Left lung (tissue), 10 donors: Measurements from ENCODE around the gene PDE4B. TPM values are rescaled to one million over a fixed set of nuclear protein-coding genes. Genes with fewer than 3 reads are reported as not detected.

Source experiments
- ATAC-seq: fragments of 200-7000 bp; cut with Tn5 transposase; one replicate; pipeline ENCODE4 v1.9.1; 2020; ENCODE audit warnings: moderate library complexity
- DNase-seq, 4 donors: peaks; one replicate each; pipeline ENCODE4 v3.0.0-alpha.2; 2013 to 2020
- H3K27ac ChIP-seq, 2 donors: fragments of 200-600 bp; sonication (generic) in 1 of 2; one replicate each; pipeline versions ENCODE4 v1.5.0 to v1.8.0; 2020 to 2021
- H3K27me3 ChIP-seq, 2 donors: fragments of 200-600 bp; sonication (generic) in 1 of 2; one replicate each; pipeline versions ENCODE4 v1.5.0 to v1.8.0; 2020 to 2021
- H3K36me3 ChIP-seq, 2 donors: fragments of 200-600 bp; sonication (generic) in 1 of 2; one replicate each; pipeline versions ENCODE4 v1.5.0 to v1.8.0; 2020 to 2021
- H3K4me1 ChIP-seq, 2 donors: fragments of 200-600 bp; one replicate each; pipeline ENCODE4 v1.8.0; 2021
- H3K4me3 ChIP-seq, 2 donors: fragments of 200-600 bp; sonication (generic) in 1 of 2; one replicate each; pipeline versions ENCODE4 v1.5.0 to v1.8.0; 2020 to 2021; ENCODE audit warnings: mild to moderate bottlenecking in 1 of 2
- H3K9me3 ChIP-seq, 2 donors: fragments of 200-600 bp; sonication (generic) in 1 of 2; one replicate each; pipeline versions ENCODE4 v1.5.0 to v1.8.0; 2020 to 2021
- intact Hi-C, 2 donors: fragments of 100-400 bp; cut with DNase I; formaldehyde crosslinking; loops; one replicate each; pipeline versions ENCODE4 v1.11.2 to v1.14.2; 2022
- polyA plus RNA-seq, 6 donors: library from polyadenylated mRNA; unstranded; fragments of 120-200 nt; gene quantifications; one replicate each; pipeline ENCODE4 v1.2.1, GENCODE V29; 2013; ENCODE audit not compliant: insufficient read length in 6 of 6
- total RNA-seq, 2 donors: library from RNA; stranded (reverse); fragmentation: NEBNext Ultra II Directional; extraction: Animal tissue kit (Norgen Biotek cat#: 25700); gene quantifications; one replicate each; pipeline ENCODE4 v1.2.1, GENCODE V29; 2021
- TF ChIP-seq, protein P1 (sequence below), 2 donors: fragments of 200-600 bp; sonication (generic) in 1 of 2; IDR thresholded peaks; one replicate each; pipeline versions ENCODE4 v1.5.0 to v1.8.0; 2021; ENCODE audit warnings: antibody characterized with exemption in 2 of 2
- donor health status: DM: no; HTN: yes; CAD: no.
- donor health status: DM: no; HTN: no; CAD: no.

Gene PDE4B
- total and polyA plus RNA-seq, 8 donors, result 8.6 to 50.7 (median 19.2) TPM

DNA sequence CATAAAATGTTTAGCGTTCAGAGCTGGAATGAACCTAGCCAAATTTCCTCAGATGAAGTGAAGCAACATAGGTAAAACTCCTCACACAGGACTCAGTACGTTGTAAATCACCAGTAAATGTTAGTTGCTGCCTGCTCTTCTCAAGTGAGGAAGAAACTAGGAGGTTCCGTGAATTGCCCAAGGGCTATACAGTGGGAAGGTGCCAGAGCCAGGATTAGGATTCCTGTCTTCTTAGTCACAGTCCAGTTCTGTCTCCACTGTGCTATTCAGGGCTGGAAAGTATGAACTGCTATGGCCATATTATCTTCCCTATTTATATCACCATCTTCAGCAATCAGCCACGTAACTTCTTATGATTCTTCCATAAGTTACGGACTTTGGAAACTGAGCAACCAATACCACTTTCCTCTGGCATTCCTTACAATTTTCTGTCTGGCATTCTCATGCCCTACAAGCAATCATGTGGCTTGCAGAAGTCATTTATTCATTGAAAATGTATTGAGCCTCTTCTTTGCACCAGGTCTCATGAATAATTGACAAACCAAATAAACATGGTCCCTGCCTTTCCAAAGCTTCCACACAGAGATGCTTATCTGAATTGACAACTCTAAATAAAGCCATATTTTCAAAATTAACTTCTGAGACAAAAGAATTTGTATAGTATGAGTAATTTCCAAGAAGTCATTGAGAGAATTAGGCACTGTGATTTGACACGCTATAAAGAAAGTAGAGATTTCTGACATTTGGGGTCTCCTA lies 469.7 kb downstream of the PDE4B start:
- no peak overlapping the region for H3K4me3 ChIP-seq
- TF ChIP-seq, protein P1, sequence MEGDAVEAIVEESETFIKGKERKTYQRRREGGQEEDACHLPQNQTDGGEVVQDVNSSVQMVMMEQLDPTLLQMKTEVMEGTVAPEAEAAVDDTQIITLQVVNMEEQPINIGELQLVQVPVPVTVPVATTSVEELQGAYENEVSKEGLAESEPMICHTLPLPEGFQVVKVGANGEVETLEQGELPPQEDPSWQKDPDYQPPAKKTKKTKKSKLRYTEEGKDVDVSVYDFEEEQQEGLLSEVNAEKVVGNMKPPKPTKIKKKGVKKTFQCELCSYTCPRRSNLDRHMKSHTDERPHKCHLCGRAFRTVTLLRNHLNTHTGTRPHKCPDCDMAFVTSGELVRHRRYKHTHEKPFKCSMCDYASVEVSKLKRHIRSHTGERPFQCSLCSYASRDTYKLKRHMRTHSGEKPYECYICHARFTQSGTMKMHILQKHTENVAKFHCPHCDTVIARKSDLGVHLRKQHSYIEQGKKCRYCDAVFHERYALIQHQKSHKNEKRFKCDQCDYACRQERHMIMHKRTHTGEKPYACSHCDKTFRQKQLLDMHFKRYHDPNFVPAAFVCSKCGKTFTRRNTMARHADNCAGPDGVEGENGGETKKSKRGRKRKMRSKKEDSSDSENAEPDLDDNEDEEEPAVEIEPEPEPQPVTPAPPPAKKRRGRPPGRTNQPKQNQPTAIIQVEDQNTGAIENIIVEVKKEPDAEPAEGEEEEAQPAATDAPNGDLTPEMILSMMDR (IDR thresholded peaks at IDR 0.05), result no peak
- no peak overlapping the region for H3K27ac ChIP-seq
- peaks cover 7 to 10% of the 10 kb centered on the region in 2 donors for H3K4me1 ChIP-seq
- no peak for DNase-seq
- no peaks in the 10 kb centered on the region for H3K9me3 ChIP-seq
- ATAC-seq, result peak; percentile 55
- intact Hi-C loops, result no loop called here
- no peaks in the 10 kb centered on the region for H3K27me3 ChIP-seq
- no peaks in the 10 kb centered on the region for H3K36me3 ChIP-seq

DNA sequence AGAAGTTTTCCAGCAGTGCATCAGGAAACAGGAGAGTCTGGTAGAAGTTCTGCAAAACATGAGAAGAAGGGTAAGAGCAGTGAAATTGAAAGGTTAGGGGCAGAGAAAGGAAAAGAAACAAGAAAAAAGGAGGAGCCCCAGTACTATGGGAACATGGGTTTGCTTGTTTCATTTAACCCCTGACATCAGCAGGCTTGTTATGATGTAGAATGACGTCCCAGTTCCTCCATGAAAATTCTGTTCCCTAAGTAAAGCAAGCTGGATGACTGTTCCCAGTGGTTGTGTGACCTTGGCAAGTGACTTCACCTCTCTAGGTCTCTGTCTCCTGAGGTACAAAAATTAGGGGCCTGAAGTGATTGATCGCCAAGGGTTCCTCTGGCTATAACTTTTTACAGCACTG lies 472.6 kb downstream of the PDE4B start:
- TF ChIP-seq, protein P1 (IDR thresholded peaks at IDR 0.05), result no peak
- Histone ChIP-seq H3K9me3 (no peaks in the 10 kb centered on the region), H3K27me3 (no peaks in the 10 kb centered on the region), H3K36me3 (no peaks in the 10 kb centered on the region), H3K4me3 (no peak overlapping the region), H3K4me1 (peaks cover 10 to 22% of the 10 kb centered on the region in 2 donors), H3K27ac (no peak overlapping the region)
- intact Hi-C loops, result no loop called here
- no peak for DNase-seq
- no peak for ATAC-seq

DNA sequence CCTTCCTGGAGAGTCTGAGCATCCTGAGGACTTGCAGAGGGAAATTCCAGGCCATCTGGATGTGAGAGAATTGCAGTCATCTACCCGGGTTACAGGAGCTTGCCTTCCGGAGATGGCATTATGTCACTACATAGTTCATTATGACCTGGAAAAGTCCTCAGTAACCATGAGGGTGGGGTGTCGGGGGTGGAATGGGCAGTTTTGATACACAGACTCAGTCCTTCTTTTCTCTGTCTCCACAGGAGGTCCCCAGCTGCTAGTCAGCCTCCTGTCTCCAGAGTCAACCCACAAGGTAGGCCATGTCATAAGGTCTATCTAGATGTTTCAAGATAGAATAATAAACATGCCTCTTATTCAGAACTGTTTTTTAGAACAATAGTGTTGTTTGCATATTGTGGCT lies 473.1 kb downstream of the PDE4B start:
- ATAC-seq, result no peak
- no peaks in the 10 kb centered on the region for H3K27me3 ChIP-seq
- DNase-seq, result no peak
- no peaks in the 10 kb centered on the region for H3K36me3 ChIP-seq
- TF ChIP-seq, protein P1 (IDR thresholded peaks at IDR 0.05), result no peak
- peak overlapping the region in 1 of 2 donors; percentile 16 for H3K27ac ChIP-seq
- no peaks in the 10 kb centered on the region for H3K9me3 ChIP-seq
- H3K4me3 ChIP-seq, result no peak overlapping the region
- H3K4me1 ChIP-seq, result peaks cover 16 to 27% of the 10 kb centered on the region in 2 donors
- intact Hi-C loops, result no loop called here

DNA sequence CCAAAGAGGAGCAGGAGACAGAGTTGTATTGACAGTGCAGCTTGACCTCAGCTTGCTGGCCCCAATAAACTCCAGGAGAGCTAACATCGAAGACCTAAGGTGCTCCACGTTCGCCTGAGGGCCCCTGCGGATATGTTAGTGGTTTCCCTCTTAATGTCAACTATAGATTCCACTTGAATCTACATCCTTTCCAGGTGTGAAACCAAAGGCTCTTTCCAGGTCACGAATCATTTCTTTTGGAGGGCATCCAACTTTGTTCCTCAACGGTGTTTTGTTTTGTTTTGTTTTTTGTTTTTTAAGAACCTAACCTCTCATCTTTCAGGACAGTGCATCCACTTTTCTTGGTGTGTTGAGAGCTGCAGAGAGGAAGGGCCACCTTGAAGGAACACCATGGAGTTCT lies 473.7 kb downstream of the PDE4B start:
- intact Hi-C loops, result no loop called here
- DNase-seq (no peak), ATAC-seq (no peak)
- TF ChIP-seq, protein P1 (IDR thresholded peaks at IDR 0.05), result no peak
- Histone ChIP-seq H3K27ac (peak overlapping the region in 1 of 2 donors; percentile 34), H3K27me3 (no peaks in the 10 kb centered on the region), H3K4me1 (peaks cover 19 to 33% of the 10 kb centered on the region in 2 donors), H3K4me3 (no peak overlapping the region), H3K36me3 (no peaks in the 10 kb centered on the region), H3K9me3 (no peaks in the 10 kb centered on the region)

DNA sequence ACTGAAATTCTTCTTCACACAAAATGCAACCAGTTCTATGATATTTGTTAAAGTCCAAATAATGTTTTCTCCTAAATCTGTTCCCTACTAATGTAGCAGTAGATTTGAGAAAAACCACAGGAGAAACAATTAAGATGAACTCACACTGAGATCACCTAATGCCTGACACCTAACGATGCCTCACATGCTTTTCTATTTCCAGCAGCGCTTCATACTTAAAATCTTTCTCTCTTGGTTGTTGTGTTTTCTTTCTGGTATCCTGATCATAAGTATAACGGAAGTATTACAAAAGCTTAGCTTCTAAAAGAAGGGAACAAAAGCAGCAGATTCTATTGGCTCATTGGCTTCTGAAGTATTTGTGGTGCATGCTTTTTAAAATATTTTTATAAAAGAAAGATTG lies 474.1 kb downstream of the PDE4B start:
- Histone ChIP-seq H3K4me1 (peaks cover 23 to 34% of the 10 kb centered on the region in 2 donors), H3K36me3 (no peaks in the 10 kb centered on the region), H3K4me3 (no peak overlapping the region), H3K27ac (peak overlapping the region in 1 of 2 donors; percentile 34), H3K9me3 (no peaks in the 10 kb centered on the region), H3K27me3 (no peaks in the 10 kb centered on the region)
- TF ChIP-seq, protein P1 (IDR thresholded peaks at IDR 0.05), result no peak
- DNase-seq, result no peak
- ATAC-seq, result no peak
- intact Hi-C loops, result no loop called here
